IPS DF 4.7 (cell line): ENCODE results near the gene NUP62CL.
"Not testable (repeated sequence)": the region's sequence is repeated elsewhere in the genome, so short reads cannot be mapped to it uniquely, and the experiment has no call there.

Source experiments
- DNase-seq: peaks from one replicate; pipeline ENCODE4 v3.0.0-alpha.2; 2013; ENCODE audit warnings: low spot score; ENCODE audit errors: extremely low read depth

NUP62CL gene

GRCh38 chrX:107205770-107206696, at the start of gene NUP62CL, which contains the start of gene DNAAF6:
NUP62CL (minus strand) TSS chrX:107206433; CDS start chrX:107175146, 31,287 bp downstream.
DNAAF6 (plus strand) TSS chrX:107206611; CDS start chrX:107212876, 6,265 bp downstream.
- peak; percentile 72 for DNase-seq

GRCh38 chrX:107228486-107228819, 22.2 kb upstream of the NUP62CL start:
- no peak for DNase-seq

DNA sequence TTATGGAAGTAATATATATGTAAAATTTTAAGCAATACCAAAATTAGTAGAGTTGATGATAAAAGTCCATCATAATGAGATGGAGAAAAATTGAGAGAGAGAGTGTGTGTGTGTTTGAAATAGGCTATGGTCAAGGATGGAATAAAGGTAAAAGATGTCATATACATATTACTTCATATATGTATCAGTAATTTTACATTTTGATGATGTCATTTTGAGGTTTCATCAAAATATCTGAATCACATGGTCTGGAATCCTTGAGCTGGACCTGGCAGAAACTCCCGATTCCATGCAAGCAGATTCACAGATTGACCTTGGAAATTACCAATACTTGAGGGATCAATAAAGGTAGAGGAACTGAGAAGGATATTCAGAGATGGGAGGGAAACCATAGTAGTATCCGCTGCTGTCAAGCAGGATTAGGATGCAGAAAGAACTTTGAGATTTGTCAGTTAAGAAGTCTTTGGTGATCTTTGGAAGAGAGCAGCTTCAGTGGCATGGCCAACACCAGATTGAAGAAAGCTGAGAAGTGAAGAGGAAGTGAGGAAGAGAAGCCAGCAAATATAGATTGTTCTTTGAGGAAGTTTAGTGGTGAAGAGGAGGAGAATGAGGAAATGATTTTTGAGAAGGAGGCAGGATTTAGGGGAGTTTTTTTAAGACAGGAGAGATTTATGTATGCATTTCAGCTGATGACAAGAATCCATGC, 21.7 kb upstream of the NUP62CL start:
- DNase-seq = no peak

- no peak for DNase-seq
These were observed 20.5 kb upstream of the NUP62CL start for GRCh38 chrX:107226757-107227156.

- DNase-seq = no peak
These were observed 7.2 kb upstream of the NUP62CL start for GRCh38 chrX:107213477-107213876.

DNA sequence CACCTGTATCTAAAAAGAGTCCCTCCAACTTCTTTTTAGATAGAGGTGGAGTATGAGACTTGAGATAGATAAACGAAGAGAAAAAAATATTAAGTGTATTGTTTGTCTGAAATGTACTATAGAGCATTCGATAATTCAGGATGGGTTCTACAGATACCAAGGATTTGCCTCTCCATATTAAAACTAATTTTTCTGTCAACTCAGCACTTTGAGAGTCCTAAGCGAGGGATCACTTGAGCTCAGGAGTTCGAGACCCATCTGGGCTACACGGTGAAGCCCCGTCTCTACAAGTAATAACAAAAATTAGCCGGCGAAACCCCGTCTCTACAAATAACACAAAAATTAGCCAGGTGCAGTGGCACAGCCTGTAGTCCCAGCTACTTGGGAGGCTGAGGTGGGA, 1.7 kb upstream of the NUP62CL start:
- no peak for DNase-seq

GRCh38 chrX:107207089-107207488, 856 bp upstream of the NUP62CL start:
- no peak for DNase-seq

DNA sequence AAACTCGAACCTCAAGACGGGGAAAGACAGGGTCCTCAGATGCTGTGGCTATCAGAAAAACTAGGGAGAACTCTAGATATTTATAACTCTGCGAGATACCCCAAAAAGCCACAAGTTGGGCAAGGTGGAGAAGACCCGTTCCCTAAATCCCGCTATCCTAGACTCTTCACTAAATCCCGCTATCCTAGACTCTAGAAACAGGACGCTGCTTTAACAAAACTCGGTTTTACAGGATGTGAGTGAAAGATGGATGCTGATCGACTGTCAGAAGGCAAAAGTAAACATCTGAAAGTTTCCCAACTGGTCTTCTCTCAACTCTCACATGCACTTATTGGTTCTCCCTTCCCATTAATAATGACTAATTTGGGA, 448 bp upstream of the NUP62CL start:
- no peak for DNase-seq

DNA sequence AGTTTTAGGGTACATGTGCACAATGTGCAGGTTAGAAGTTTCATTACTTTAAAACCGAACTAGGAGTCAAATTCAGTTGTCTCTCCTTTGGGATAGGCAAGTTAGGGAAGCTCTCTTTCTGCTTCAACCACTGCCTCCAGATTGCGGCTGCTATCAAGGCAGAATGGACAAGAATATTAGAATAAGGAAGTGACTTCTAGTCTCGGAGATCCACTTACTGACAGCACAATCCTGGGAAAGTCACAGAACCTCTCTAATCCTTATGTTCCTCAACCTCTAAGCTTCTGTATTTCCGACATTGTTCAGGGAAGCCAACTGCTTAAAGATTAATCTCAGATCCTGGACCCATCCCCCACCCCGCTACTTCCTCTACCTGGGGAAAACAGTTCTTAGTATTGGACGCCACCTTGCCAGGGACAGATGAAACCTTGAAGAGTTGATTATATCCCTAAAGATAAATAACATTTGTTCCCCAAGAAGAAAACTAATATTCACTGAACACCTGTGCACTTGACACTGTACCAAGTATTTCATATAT, 2.1 kb downstream of the NUP62CL start:
- DNase-seq = no peak

GRCh38 chrX:107199491-107199890, 6.7 kb downstream of the NUP62CL start:
- no peak for DNase-seq

GRCh38 chrX:107198074-107198473, 8.2 kb downstream of the NUP62CL start:
- not testable (repeated sequence) for DNase-seq

DNA sequence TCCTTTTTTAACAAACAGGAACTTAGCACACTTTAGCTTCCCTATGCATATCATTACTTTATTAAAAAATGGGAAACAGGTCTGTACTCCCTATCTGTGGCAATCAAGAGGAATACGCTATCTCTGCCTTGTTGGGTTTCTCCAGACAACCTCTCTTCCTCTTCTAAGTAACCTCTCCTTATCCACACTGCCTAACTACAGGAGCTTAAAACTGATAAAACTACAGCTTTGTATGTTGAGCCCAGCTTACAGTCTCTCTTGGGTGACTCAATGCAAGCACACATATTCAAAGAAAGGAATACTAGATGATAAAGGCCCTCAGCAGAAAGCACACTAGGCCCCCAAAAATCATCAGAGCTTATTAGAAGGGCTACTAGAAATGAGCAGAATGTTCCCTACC, 8.9 kb downstream of the NUP62CL start:
- no peak for DNase-seq

DNA sequence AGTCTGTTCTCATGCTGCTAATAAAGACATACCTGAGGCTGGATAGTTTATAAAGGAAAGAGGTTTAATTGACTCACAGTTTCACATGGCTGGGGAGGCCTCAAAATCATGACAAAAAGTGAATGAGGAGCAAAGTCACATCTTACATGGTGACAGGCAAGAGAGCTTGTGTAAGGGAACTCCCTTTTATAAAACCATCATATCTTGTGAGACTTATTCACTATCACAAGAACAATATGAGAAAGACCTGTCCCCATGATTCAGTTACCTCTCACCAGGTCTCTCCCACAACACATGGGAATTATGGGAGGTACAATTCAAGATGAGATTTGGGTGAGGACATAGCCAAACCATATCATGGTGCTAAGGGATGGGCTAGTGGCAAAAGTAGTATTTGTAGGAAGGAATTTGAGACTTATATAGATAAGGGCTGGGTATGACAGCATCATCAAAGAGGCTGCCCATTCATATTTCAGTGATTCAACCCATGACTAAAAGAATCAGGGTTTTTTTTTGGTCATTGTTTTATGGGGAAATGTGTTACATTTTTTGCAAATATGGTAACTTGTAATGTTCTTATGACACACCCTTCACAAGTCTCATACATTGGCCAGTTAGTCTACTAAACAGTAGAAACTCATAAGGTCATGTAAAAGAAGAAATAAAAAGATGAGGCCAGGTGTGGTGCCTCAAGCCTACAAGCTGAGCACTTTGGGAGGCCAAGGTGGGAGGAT, 34.7 kb downstream of the NUP62CL start:
- DNase-seq = no peak

DNA sequence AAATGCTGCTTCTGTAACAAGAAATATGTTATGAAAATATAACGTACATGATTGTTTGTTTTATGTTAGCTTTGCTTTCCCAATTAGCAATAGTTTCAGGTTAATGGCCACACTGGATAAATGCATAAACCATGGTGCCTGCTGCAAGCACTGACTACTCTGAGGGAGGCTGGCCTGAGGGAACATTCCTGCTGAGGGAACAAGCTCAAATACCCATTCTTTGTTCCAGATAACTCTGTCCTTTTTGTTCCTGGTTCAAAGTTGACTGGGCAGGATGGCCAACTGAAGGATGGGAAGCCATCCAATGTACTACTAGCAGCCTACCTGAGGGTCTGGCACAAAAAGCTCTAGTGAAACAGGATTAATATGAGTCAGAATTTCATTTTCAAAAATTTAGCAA, 37.5 kb downstream of the NUP62CL start:
- no peak for DNase-seq

GRCh38 chrX:107168257-107168656, 38.0 kb downstream of the NUP62CL start:
- DNase-seq = no peak

GRCh38 chrX:107167163-107167921, 38.9 kb downstream of the NUP62CL start:
- DNase-seq = no peak

GRCh38 chrX:107157618-107158017, 48.6 kb downstream of the NUP62CL start:
- not testable (repeated sequence) for DNase-seq

- DNase-seq = not testable (repeated sequence)
These were observed 50.4 kb downstream of the NUP62CL start for GRCh38 chrX:107155621-107156430.

DNA sequence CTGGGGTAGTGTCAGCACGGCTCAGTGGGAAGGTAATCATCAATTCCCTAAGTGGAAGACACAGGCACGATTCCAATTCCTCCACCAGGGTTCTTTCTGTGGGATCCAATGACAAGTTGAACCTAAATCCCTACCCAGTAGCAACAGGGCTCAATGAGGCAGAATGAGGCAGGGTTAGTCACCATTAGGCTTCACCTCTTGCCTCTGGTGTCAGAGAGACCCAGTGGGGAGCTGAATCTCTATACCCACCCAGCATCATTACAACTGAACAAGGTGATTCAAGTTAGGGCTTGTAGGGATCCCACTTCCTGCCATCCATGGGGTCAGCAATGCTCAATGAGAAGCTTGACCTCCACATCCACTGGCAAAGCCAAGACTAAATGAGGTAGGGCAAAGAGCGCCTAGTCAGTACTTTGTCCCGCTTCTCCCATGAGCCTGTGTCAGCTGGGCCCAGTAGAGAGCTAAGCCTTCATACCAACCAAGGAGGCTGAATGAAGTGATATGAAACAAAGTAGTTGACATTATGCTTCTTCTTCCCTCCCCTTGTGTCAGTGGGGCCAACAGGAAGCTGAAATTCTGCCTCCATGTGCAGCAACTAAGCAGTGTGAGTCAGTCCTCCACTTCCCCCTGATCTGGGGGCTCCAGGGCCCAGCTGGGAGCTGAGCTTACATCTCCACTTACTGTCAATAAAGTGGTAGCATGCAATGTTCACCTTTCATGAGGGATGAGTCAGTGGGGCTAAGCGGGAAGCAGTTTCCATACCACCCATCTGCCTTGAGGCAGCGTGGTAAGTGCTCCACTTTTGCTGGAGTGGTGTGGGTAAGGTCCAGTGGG, 51.2 kb downstream of the NUP62CL start:
- DNase-seq = no peak
